Measurements from ENCODE around the gene GNB1.

GNB1 gene

DNA sequence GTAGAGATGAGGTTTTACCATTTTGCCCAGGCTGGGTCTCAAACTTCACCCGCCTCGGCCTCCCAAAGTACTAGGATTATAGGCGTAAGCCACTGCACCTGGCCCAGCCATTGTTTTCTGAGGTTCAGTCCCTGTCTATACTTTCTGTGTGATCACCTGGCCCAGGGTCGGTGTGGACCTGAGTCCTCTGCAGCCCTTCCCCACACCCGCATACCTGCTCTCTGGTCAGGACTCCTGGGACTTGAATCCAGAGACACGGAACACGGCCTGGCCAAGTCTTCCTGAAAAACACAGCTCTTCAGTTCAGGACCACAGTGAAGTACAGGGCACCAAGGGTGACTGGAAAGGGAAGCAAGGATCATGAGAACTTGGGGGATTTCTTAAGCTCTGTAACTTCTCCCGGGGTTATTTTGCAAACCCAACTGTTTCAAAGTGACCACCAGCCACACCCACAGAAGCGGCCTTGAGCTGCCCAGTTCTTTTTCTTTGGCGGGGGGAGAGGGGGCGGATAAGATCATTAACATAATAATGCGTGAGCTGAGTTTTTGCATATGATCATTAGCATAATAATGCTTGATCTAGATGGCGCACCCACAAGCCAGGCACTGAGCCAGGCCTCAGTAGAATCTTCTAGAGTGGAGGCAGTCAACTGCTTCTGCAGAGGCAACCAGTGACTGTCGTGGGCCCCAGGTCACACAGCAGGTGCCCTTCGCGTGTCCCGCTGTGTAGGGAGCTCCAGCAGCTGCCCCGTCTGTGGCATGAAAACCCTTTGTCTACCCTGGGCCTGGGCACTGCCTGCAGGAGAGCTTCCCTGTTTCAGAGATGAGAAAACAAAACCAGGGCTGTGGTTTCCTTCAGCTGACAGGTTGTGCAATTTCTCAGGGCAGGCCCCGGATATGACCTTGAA is 110.9 kb downstream of the GNB1 start:
- peak in 1 of 2 experiments; percentile 43 for DNase-seq

DNA sequence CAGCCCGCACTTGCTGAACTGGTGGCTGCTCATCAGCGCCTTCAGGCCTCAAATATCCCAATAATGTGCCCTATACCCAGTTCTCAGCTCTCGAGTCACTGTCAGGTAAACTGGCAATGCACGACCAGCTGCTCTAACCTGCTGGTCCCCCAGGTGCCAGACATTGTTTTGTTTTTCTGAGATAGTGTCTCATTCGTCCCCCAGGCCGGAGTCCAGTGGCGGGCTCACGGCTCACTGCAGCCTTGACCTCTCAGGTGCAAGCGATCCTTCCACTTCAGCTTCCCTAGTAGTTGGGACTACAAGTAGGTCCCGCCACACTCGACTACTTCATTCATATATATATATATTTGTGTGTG is 111.6 kb downstream of the GNB1 start:
- no peak for DNase-seq

DNA sequence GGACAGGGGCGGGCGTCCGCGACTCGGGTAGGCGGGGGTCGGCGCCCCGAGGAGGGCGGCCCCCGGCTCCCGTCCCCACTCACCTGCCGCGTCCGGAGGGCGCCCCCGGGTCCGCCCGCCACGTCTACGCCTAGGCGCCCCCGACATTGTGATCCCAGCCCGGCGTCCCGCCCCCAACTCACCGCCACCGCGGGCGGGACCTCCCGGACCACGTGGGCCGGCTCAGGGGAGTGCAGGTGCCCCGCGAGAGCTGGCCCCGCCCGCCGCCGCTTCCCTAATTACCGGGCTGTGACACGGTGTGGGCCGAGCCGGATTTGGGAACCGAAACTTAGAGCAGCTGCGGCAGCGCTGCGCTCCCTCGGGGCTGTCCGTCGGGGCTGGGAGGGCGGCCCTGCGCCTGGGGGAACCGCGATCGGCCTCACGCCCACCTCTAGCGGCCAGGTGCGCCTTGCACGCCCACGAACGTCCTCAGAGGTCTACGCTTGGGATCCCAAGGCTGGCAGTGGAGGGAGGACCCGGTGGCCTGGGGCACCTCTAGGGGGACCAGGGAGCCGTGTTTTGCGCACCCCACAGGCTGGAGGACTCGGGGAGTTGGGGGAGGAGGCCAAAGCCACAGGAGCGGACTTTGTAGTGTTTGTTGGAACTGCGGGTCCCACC is 112.1 kb downstream of the GNB1 start:
- DNase-seq: peak; percentile 73 to 84

GRCh38 chr1:1777950-1778662 is 112.8 kb downstream of the GNB1 start, which contains the start of gene NADK:
Gene NADK (minus strand): TSS chr1:1778470. CDS start chr1:1765406, 13,064 bp downstream.
- DNase-seq: peak; percentile 75 to 78

DNA sequence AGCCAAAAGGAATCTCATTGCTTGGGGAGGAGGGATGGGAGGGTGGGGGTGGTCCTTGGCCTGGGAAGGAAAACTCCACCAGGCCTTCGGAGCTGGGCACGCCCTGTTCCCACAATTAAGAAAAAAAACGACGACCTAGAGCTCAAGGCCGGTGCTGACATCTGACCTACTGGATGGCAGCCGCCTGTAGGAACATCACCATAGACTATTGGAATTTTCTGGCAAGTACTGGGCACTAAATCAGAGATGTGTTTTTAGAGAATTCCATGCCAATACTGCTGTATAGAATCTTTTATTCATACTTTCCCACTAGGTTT is 113.3 kb downstream of the GNB1 start:
- DNase-seq: no peak

DNA sequence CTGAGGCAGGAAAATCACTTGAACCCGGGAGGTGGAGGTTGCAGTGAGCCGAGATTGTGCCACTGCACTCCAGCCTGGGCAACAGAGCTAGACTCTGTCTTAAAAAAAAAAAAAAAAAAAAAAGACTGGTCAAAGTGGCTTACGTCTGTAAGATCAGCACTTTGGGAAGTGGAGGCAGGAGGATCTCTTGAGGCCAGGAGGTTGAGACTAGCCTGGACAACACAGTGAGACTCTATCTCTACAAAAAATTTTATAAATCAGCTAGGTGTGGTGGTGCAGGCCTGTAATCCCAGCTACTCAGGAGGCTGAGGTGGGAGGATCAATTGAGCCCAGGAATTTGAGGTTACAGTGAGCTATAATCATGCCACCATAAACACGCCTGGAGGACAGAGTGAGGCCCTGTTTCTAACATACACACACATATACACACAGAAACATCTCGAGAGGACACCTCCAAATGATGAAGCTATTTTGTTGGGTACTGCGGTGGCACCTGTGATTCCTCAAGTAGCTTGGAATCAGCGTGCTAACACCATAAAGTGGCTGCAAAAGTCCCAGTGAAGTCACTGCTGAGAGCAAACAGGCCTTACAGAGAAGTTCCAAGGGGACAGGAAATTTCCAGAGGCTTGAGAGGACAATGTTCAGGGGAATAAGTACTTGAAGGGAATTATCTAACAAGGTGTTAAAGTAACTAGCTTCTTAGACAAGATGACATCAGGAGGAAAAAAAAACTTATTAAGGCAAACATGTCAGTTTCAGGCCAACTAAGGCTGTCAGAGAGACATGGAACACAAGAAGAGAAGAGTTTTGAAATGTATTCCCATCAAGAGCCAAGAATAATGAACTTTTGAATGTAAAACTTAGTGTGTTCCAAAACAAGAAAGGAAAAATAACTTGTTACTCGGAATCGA is 114.0 kb downstream of the GNB1 start:
- no peak for DNase-seq

DNA sequence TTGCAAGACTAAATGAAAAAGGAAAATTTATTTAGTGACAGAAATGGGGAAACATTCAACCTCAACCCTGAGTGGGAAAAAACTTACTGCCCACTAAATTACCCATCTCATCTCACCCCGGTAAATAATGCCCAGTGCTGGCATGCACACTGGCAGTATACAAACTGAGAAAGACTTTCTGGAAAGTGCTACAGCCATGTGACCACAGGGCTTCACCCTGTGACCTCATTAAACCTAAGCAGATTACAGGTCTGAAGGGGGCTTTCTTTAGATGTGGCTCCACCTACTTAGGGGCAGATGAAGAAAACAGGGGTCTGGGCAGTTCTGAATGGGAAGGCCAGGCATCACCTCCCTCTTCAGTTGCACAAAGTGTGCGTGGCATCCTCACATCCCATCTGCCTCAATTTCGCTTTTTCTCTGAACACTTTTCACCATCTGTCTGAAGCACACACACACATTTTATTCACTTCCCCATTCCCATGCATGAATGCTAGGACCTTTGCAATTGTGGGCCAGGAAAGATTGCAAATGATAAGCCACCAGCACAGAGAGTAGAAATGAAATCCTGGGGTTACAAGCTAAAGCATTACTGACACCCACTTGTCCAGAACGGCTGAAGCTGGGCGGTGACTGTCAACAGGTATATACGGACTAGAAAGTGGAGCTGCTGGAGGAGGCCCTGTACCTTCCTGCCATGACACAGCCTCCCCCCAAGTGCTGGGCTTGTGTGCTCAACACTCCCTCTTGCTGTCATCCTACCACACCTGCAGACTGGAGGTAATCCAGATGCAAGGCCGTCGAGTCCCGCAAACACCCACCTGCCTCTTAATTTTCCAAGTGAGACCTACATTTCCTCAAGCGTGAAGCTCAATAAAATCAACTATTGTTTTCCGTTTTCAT is 115.3 kb downstream of the GNB1 start:
- no peak for DNase-seq

DNA sequence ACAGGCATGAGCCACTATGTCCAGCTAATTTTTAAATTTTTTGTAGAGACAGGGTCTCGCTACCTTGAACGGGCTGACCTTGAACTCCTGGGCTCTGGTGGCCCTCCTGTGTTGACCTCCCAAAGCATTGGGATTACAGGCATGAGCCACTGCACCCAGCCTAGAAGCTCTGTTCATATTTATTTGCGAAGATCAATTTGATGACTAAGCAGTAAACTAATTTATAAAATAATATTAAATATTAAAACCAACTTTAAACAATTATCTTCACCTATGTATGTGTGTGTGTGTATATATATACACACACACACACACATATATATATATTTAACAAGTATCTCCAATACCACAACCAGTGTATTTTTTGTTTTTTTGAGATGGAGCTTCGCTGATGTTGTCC is 117.0 kb downstream of the GNB1 start:
- DNase-seq: no peak

DNA sequence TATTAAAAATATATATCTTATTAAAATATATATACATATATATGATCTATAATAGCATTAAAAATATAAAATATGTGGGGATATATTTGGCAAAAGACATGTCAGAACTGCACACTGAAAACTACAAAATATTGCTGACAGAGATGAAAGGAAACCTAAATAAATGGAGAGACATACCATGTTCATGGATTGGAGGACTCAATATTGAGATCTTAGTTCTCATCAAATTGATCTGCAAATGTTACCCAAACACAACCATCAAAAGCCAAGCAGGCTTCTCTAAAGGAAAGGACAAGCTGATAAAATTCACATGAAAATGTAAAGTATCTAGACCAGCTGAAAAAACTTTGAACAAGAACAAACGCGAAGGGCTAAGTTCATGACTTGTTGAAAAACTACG is 119.8 kb downstream of the GNB1 start:
- no peak for DNase-seq

GRCh38 chr1:1770102-1770501 is 120.8 kb downstream of the GNB1 start:
- no peak for DNase-seq

DNA sequence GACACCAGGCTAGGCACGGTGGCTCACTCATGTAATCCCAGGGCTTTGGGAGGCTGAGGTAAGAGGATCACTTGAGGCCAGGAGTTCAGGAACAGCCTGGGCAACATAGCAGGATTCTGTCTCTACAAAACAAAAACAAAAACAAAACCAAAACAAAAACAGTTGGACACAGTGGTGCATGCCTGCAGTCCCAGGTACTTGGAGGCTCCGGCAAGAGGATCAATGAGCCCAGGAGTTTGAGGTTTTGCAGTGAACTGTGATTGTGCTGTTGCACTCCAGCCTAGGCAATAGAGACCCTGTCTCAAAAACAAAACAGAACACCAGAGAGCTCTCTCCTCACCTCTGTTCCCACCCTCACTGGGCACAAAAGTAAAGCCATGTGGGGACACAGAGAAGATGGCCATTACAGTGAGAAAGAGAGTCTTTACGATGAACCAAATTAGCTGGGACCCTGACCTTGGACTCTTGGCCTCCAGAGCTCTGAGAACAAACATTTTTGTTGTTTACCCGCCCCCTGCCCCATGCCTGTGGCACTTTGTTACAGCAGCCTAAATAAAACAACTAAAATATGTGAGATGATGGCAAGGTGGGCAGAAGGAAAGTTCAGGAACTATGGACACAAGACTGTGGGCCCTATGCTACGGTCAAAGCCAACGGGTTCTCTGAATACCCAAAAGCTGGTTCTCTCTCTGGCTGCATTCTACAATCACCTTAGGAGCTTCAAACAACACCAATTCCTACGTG is 122.5 kb downstream of the GNB1 start:
- no peak for DNase-seq

GRCh38 chr1:1764876-1765470 is 125.9 kb downstream of the GNB1 start:
- DNase-seq: no peak

GRCh38 chr1:1763657-1764621 is 126.9 kb downstream of the GNB1 start:
- DNase-seq: no peak

GRCh38 chr1:1761504-1762376 is 129.1 kb downstream of the GNB1 start:
- no peak for DNase-seq

DNA sequence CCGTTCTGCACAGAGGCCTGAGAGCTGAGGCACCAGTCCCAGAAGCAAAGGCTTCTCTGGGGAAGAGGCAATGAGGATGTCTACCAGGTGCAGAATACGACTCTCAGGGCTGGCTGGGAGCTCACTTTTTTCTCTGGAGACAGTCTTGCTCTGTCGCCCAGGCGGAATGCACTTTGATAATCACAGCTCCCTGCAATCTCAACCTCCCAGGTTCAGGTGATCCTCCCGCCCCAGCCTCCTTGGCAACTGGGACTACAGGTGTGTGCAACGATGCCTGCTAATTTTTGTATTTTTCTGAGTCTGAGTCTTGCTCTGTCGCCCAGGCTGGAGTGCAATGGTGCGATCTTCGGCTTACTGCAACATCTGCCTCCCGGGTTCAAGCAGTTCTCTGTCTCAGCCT is 130.2 kb downstream of the GNB1 start:
- no peak for DNase-seq

GRCh38 chr1:1760345-1760650 is 130.6 kb downstream of the GNB1 start:
- no peak for DNase-seq

DNA sequence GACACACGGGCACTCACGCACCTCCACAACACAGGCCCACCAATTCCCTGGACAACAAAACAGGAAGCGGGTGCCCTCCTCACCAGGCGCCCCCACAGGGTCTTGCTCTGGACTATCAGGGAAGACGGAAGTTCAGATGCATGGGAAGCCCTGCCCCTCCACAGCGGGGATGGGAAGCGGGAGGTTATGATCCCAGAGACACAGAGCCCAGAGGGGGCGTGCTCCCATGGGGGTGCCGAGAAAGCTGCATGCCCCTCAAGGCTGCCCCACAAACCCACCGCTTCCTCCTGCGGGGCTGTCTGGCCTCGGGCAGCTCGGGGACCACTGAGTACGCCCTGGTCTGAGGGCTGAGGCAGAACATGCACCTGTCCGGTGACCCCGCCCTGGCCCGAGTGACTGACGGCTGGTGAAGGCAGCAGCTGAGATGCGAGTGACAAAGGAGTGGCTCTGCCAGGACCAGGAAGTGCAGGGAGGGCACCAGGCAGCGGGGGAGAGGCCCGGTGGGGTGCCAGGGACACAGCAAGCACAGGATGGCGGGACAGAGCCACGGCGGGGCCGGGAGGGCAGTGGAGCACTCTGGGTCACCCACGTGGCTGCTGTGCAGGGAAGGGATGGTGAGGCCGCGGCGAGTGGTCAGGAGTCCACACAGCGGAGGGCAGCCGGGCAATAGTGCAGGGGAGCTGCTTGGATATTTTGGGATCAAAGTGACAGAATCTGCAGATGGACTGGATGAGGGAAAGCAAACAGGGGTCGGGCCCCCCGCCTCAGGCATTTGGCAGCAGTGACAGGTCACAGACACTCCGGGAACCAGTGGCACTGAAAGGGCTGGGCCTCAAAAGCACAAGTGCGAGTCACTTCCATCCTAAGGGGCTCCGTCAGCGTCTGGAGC is 131.2 kb downstream of the GNB1 start:
- DNase-seq: no peak

Measured in stimulated activated CD4-positive, alpha-beta T cell treated with anti-CD3 and anti-CD28 coated beads, Interleukin-4, amount 100 ng/mL, for 4 hours (primary cell).